HG02870 (cell line): ENCODE results near the gene TNFRSF13B.
"Not testable (repeated sequence)": the region's sequence is repeated elsewhere in the genome, so short reads cannot be mapped to it uniquely, and the experiment has no call there.

ENCODE experiments used
- ATAC-seq: cut with Tn5 transposase; IDR thresholded peaks from one replicate; pipeline ENCODE4 v1.9.1; 2021; ENCODE audit warnings: mild to moderate bottlenecking, moderate library complexity; ENCODE audit not compliant: unreplicated experiment

TNFRSF13B gene

GRCh38 chr17:16987066-16987829 is 15.3 kb upstream of the TNFRSF13B start:
- no peak for ATAC-seq

GRCh38 chr17:16986391-16986790 is 14.5 kb upstream of the TNFRSF13B start:
- ATAC-seq, result no peak

GRCh38 chr17:16981928-16982327 is 10.0 kb upstream of the TNFRSF13B start:
- ATAC-seq, result no peak

- no peak for ATAC-seq
These were observed 9.2 kb upstream of the TNFRSF13B start for GRCh38 chr17:16980813-16981731.

- no peak for ATAC-seq
These were observed 8.1 kb upstream of the TNFRSF13B start for GRCh38 chr17:16980061-16980460.

- not testable (repeated sequence) for ATAC-seq
These were observed 7.4 kb upstream of the TNFRSF13B start for GRCh38 chr17:16979237-16979823.

- ATAC-seq, result no peak
These were observed 6.0 kb upstream of the TNFRSF13B start for GRCh38 chr17:16977932-16978331.

GRCh38 chr17:16976725-16977550 is 5.0 kb upstream of the TNFRSF13B start:
- no peak for ATAC-seq

GRCh38 chr17:16975744-16976625 is 4.1 kb upstream of the TNFRSF13B start:
- ATAC-seq, result no peak

GRCh38 chr17:16975277-16975651 is 3.3 kb upstream of the TNFRSF13B start:
- no peak for ATAC-seq

GRCh38 chr17:16974569-16975276 is 2.8 kb upstream of the TNFRSF13B start:
- ATAC-seq, result no peak

GRCh38 chr17:16973760-16974540 is 2.0 kb upstream of the TNFRSF13B start:
- ATAC-seq, result no peak

GRCh38 chr17:16973043-16973442 is 1.1 kb upstream of the TNFRSF13B start:
- ATAC-seq, result not testable (repeated sequence)

GRCh38 chr17:16972346-16972745 is 428 bp upstream of the TNFRSF13B start:
- no peak for ATAC-seq

- no peak for ATAC-seq
These were observed 1.7 kb downstream of the TNFRSF13B start for GRCh38 chr17:16969931-16970906.

- ATAC-seq, result no peak
These were observed 3.1 kb downstream of the TNFRSF13B start for GRCh38 chr17:16968786-16969185.

- no peak for ATAC-seq
These were observed 9.1 kb downstream of the TNFRSF13B start for GRCh38 chr17:16962804-16963203.
